Measurements from ENCODE around the gene PCDH10.
"Not testable (repeated sequence)": the region's sequence is repeated elsewhere in the genome, so short reads cannot be mapped to it uniquely, and the experiment has no call there.

Gene PCDH10

DNA sequence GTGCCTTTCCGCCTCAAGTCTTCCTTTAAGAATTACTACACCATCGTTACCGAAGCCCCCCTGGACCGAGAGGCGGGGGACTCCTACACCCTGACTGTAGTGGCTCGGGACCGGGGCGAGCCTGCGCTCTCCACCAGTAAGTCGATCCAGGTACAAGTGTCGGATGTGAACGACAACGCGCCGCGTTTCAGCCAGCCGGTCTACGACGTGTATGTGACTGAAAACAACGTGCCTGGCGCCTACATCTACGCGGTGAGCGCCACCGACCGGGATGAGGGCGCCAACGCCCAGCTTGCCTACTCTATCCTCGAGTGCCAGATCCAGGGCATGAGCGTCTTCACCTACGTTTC, 2.2 kb downstream of the PCDH10 start:
- DNase-seq: no peak

GRCh38 chr4:133151691-133152329, 2.7 kb downstream of the PCDH10 start:
- DNase-seq: no peak

- DNase-seq: no peak
Measured at GRCh38 chr4:133152330-133152821, 3.3 kb downstream of the PCDH10 start.

DNA sequence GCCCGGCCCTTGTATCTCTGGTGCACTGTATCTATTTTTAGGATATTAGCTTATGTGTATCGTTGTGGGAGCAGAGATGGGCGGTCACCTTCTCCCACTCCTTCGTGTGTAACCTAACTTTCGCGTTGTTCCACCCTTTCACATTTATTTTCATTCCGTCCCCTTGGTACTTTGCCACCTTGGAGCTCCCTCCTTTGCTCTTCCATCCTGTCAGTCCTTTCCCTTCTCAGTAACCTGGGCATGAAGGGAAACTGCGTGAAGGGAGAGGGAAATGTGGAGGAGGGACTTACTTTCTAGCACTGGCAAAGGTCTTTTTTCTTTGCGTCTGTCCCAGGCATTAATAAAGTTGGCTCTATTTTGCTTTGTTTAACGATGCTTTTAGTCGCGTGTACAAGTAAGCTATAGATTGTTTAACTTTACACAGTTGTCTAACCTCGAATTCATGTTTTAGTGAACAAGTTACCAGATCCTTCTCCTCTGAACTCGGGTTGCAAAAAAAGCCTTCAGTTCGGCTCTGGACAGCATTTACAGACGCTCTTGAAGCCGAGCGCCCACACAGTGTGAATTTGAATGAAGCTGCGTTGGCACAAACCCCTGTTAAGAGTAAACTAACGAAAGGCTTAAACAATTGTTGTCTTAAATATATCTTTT, 3.9 kb downstream of the PCDH10 start:
- DNase-seq: no peak

DNA sequence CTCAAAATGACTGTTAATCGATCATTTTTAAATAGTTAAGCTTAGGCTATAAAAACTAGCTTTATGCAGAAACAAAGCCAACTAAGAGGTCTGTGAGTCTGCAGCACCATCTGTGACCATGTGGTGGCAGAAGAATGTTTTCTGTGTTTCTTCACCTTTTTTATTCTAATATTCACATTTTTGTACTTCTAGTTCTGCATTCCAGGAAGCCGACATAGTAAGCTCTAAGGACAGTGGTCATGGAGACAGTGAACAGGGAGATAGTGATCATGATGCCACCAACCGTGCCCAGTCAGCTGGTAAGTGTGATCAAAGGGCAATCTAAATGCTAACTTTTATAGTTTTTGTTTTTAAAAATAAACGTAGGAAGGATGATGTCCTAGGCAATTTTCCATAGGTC, 5.6 kb downstream of the PCDH10 start:
- DNase-seq: no peak

- no peak for DNase-seq
Measured at GRCh38 chr4:133156096-133156495, 7.0 kb downstream of the PCDH10 start.

- no peak for DNase-seq
Measured at GRCh38 chr4:133156556-133156955, 7.5 kb downstream of the PCDH10 start.

- no peak for DNase-seq
Measured at GRCh38 chr4:133157460-133158160, 8.5 kb downstream of the PCDH10 start.

- no peak for DNase-seq
Measured at GRCh38 chr4:133160853-133161252, 11.8 kb downstream of the PCDH10 start.

DNA sequence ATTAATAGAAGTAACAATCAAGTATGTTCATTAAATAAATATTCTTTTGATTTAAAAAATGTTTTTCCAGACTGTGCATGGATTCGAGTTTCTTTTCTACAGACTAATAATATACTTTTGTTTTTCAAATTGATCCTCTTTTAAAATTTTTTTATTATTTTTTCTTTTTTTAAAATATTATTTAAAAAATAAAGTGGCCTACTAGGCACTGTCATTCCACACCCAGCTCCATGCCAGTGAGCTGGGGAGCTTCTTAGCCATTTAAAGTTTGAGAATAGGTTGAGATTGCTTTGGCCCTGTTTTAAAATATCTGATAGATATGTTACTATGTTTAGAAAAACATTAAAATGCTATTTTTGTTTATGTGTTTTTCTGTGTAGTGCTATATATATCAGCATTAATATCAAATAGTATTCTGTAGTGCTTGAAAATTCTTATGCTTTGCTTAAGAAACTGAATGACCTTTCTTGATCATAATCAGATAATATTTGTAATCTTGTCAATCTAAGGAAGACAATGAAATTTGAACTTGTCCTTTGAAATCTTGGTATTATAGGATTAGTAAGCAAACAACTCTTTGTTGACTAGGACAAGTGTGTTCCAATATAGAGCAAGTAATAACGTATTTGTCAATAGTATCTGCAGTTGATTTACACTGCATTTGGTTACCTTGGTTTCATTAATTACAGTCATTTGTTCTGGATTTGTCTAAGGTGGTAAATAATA, 12.6 kb downstream of the PCDH10 start:
- DNase-seq: no peak

DNA sequence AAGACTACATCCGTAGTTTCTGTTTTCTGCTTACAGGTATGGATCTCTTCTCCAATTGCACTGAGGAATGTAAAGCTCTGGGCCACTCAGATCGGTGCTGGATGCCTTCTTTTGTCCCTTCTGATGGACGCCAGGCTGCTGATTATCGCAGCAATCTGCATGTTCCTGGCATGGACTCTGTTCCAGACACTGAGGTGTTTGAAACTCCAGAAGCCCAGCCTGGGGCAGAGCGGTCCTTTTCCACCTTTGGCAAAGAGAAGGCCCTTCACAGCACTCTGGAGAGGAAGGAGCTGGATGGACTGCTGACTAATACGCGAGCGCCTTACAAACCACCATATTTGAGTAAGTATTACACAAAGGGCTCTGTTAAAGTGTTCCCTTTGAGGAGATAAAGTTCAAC, 13.8 kb downstream of the PCDH10 start:
- DNase-seq: no peak

- no peak for DNase-seq
Measured at GRCh38 chr4:133178956-133179355, 29.9 kb downstream of the PCDH10 start.

DNA sequence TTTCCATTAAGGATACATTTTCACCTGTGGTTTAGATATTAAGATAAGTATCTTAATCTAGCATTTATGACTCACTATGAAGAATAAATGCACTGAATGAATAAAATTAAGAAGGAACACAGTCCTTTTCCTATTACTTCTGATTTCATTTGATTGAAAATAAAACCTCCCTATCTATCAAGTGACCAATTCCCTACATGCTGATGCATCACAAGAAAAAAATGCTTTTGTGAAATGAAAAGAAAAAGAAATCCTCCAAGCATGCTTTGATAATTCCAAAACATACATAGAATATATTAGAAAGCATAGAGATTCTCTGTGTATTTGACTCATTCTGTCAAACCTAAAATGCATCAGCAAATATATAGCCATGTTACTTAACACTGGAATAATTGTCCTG, 37.1 kb downstream of the PCDH10 start:
- DNase-seq: no peak

DNA sequence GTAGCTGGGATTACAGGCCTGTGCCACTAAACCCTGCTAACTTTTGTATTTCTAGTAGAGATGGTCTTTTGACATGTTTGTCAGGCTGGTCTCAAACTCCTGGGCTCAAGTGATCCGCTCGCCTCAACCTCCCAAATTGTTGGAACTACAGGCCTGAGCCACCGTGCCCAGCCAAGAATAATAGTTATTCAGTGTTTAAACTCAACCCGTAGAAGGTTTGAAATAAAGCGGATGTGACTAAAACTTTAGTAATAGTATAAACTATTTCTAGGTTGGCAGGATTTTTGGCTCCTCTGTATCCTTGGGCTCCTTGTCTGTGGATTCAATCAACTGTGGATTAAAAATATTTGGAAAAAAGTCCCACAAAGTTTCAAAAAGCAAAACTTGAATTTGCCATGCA, 37.8 kb downstream of the PCDH10 start:
- no peak for DNase-seq

GRCh38 chr4:133188433-133189146, 39.5 kb downstream of the PCDH10 start:
- DNase-seq: no peak

GRCh38 chr4:133189147-133189517, 40.0 kb downstream of the PCDH10 start:
- DNase-seq: no peak

DNA sequence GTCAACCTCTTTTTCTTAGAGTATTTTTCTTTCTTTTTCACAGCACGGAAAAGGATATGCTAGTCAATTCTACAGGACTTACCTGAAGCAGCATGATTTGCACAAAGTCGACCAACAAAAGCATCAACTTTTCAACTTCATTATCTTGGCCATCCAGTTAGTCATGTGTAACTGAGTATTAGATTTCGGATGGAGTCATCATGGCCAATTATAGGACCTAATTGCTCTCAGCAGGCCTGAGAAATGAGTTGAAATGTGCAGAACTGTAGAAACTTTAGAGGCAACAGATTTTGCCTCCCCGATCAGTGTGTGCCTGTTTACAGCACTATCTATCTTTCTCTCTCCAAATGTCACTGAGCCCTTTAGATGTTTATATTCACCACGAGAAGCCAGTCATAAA, 41.0 kb downstream of the PCDH10 start:
- no peak for DNase-seq

DNA sequence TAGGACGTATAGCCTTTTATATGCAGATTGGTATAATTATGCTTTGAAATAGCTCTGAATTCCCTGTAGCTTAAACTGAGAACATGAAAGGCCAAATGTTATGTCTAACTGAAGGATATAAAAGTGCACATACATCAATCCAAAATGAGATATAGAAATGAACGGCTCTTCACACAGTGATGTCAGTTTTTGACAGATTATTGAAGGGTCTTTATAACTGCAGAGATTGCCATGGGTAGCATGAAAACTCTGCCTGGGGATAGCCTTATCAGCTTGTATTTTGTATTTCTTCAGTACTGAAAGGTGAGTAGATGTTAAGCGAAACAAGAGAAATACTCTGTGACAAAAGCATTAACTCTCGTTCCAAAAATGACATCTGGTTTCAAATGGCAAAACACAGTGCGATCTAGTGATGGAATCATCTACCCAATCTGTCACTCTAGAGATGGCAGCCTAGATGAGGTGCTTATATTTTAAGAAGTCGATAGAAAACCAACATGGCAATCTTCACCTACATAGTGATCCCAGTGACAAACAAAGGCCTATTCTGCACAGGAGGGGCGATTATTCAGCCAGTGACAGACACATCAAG, 59.7 kb downstream of the PCDH10 start:
- DNase-seq: no peak

DNA sequence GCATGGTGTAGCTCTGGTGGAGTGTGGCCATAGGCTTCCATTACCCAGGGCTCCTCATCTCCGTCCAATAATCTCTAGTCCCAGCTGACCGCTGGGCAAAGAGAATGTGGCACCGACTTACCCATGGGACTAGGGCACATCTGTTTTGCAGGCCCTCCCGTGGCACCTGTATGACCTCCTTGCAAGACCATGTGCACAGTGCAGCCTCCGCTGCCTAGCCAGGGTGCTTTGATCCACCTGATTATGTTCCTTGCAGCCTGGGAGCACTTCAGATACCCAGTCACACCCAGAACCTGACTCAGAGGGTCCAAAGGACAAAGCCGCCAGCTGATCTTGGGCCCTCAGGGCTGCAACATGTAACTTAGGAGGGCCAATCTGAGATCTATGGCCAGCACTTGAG, 84.8 kb downstream of the PCDH10 start:
- no peak for DNase-seq

DNA sequence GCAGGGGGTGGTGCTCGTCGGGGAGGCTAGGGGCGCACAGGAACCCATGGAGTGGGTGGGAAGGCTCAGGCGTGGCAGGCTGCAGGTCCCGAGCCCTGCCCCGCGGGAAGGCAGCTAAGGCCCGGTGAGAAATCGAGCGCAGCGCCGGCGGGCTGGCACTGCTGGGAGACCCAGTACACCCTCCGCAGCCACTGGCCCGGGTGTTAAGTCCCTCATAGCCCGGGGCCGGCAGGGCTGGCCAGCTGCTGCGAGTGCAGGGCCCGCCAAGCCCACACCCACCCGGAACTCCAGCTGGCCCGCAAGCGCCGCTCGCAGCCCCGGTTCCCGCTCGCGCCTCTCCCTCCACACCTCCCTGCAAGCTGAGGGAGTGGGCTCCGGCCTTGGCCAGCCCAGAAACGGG, 91.4 kb downstream of the PCDH10 start:
- DNase-seq: not testable (repeated sequence)
